NCI-H2196 (cell line): Measurements from ENCODE around the gene HTRA3.

Experiments used
- DNase-seq: peaks from one replicate; lab custom pipeline; 2025; ENCODE audit not compliant: unreplicated experiment; lab: John Stamatoyannopoulos, UW

Gene HTRA3

DNA sequence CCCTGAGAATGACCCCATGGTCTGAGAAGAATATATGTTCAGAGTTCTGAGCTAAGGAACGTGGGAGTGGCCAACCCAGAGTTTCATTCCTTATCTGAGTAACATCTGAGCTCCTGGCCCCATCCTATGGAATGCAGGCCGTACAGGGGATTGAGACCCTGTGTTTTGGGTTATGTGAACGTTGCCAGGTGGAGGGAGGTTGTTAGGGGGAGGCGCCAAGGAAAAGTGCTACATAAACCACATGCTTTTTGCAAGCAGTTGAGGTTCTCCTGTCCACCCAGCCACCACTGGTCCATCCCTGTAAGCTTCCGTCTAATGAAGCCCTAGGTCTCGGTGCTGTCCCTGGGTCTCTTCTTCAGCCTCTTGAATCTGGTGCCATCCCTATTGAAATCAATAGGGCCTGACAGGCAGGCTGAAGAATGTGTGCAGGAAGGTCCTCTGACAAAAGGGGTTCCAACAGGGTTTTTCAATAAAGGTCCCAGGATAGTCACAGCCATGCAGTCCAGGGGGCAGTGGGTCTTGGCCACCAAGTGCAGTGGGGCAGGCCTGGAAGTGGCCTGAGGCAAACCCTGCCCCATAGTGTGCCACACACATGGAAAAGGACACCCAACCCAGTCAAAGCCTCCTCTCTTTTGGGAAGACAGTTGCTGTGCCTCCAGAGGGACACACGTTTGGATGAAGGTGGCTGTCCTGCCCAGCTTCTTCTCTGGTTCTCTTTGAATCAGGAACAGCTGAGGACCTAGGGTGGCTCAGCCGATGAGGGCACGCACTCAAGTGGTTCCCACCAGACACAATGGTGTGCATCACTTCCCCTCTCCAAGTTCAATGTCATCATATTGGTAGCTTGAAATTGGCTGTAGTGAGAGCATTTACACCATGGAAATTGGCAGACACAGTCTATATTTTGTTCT, 53.5 kb downstream of the HTRA3 start:
- DNase-seq = no peak

DNA sequence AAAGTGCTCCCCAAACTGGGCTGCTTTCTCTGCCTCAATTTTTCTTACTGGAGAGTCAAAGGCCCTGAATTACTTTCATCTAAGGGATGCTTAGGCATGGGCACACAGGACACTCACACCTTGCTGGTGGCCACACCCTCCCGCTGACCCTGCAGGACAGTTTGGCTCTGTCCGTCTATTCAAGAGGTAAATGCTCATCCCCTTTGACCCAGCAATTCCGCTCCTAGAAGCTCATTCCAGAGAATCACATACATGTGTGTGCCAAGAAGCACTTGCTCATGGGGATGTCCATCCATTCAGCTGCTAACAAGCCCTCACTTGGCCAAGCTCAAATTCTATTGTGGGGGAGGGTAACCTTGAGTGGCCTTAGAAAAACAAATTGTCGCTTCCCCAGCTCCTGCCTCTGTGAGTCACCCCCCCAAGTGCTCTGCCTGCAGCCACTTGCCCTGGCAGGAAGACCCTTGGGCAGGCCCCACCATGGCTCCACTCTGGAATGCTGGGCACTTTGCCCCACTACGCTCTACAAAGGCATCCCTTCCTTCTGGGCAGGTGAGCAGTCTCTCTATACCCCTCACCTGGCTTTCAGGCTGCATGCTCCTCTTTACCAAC, 54.5 kb downstream of the HTRA3 start:
- DNase-seq = no peak

DNA sequence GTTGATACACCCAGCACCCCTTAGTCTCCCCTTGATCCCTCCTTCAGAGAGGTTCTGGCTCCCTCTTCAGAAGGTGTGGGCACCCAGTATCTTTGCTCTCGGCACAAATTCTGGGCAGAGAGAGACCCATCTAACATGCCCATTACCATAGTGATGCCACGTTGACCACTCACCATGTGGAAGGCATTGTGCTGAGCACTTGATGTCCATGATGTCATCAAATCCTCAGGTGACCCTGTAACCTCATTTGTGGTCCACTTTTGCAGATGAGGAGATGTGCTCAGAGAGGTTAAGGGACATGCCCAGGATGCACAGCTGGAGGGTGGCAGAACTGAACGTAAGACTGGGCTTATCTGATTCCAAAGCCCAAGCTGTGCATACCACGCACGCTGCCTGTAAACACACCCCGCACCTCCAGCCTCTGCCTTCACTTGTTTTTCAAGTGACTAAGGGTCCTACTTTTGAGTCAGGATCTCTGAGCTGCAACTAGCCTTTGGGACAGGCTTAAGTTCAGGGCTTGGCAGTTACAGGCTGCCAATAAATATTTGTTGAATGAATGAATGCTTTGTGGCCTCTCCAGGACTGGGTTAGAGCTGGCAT, 55.2 kb downstream of the HTRA3 start:
- DNase-seq = no peak

DNA sequence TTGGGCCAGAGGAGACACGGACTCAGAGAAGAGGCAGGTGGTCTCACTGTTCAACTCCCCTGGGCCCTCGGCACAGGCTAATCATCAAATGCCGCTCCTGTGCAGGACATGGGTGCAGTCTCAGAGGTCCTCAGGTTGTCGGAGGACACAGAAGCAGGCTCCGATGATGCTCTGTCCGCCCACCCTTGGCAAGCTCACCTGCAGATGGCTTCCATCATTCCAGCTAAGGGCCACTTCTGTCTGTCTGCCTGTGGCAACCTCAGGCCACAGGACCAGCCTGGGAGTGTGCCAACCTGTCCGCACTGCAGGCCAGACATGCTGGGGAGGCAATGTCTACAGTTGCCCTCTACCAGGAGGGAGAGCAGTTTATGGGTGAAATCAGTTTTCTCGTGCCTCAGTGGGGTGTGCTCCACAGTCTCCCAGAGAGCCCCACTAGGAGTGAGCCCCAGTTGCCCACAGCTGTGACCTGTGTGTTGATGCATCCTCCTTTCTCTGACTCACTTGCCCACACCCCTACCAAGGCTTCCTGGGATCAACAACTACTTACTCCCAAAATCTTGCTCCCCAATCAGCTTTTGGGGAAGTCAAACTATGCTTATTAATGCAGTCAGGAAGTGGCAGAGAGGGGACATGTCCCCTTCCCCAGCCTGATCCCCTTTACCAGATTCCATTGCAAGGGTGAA, 55.9 kb downstream of the HTRA3 start:
- DNase-seq = no peak

DNA sequence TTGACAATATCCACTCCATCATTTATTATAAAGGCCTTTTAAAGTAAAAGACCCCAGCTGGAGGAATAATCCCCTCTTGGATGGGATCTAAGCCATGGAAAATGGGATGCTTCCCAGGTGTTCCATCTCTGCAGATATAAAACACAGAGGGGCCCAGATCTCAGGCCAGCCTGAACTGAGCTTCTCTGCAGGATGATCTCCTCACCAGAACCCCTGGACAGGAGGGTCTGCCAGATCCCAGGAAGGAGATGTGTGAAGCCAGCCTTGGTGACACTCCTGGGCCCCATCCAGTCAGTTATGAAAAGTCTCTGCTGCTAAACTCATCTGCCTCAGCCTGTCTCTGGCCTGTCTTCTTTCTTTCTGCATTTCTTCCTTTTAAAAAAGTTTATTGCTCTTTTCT, 56.7 kb downstream of the HTRA3 start:
- no peak for DNase-seq

DNA sequence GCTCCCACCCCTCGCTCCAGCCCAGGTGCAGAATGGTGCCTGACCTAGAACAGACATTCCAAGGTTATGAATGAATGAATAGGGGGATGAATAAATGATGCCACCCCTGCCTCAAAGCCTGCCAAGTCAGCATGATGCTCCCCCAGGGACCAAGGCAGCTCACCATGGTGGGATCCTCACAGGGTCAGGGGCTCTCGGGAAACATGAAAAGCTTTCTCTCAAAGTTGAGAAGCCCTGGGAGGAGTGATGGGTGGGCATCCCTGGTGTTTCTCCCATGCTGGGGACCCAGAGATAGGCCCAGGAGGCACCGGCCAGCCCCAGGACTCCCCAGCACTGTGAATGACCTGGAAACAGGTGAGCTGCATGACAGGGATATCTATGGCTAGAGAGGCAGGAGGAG, 58.9 kb downstream of the HTRA3 start:
- no peak for DNase-seq

DNA sequence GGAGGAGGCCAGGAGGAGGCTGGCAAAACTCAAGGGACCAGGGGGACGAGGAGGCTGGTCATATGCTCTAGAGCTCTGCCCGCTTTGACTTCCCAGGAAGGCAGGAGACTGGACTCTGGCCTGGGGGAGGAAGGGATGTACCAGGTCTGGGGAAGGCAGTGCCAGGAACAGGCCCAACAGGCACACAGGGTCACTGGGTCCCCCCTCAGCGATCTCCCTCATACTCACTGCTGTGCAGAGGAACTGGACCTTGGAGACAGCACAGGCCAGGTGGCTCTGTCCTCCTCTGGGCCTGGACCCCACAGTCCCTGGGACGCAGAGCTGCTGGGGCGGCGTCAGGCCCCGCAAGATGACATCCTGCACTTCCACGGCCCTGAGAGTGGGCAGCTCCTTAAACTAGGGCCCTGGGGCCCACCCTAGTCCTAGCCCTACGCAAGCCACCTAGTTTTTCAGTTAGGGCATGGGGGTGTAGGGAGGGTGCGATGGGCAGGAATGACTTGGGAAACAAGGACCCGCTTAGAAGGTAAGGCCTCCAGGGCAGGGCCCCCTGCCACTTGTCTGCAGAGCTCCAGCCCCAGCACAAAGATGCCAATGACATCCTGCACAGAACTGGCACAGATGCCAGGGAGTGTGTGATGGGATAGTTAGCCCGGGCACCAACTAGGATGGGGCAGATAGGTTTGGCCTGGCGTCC, 59.5 kb downstream of the HTRA3 start:
- DNase-seq = no peak

DNA sequence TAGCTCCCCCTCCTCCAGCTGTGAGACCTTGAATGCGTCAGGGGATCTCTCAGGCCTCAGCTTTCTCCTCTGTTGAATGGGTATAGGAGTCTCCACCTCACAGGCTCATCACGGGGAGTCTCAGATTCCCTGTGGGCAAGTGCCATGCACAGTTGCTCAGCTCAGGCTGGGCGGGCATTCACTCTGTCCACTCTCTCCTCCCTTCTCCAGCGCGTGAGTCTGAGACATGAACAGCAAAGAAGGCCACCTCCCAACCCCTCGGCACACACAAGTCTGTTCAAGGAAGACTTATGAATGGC, 60.0 kb downstream of the HTRA3 start:
- DNase-seq = no peak

DNA sequence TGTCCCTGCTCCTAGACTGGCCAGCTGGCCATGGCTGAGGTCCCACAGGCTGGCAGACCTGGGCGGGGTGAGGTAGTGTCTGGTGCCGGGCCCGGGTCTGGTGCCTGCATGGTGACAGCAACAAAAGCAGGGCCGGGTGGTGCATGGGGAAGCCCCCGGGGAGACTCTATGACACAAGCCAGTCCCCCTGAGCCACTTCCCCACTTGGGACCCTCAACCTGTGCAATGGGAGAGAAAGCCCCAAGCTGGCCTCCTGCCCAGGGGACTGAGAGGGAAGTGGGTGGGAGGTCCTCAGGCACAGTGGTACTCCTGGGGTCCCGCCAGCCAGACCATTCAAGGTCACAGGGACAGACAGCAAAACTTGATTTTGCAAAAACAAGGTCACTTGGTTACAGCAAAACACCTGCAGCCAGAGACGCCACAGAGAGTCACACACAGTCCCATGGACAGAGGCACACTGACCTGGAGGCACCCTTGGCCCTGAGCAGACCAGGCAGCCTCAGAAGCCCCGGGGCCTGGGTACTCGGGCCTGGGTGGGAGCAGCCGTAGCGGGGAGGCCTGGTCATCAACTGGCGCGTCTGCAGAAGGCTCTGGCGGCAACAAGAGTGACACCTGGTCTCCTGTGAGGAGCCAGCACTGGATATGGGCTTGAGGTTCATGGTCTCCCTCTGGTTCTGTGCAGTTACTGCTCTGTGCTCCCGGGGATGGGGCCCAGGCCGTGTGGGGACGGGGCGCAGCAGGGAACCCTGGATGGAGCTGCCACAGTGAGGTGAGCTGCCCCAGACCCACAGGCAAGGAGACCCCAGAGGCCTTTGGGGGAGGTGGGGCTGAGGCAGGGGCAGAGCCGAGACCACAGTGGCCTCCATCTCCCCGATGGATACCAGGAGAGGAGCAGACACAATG, 60.6 kb downstream of the HTRA3 start:
- no peak for DNase-seq

DNA sequence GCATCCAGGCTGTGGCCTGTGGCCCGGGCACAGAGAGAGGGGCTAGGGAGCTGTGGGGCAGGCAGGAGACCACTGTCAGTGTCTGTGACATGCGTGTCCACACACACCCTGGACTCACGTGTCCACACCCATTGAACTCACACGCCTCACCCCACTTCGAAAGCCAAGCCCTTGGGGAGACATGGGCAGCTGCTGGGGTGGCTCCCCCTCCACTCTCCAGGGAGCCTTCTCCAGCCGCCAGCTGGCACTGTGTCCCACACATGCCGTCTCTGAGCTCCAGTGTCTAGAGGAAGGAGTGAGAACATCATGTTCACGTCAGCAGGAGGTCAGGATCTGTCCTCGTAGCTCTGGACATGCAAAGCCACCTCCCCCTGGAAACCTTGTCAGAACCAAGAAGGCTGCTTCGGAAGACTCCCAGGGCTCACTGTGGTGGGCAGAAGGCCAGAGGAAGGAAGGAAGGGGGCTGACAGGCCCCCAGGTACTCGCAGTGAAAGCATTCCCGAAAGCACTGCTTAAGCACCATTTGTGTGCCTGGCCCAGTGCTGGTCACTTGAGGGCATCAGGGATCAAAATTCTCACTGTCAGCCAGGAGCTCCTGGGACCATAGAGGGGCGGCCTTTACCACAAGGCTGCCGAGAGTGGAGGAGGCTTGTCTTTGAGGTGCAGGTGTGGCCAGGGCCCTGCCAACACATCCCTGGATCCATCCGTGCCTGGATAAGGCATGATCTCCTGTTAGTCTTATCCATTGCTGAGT, 61.4 kb downstream of the HTRA3 start:
- no peak for DNase-seq

DNA sequence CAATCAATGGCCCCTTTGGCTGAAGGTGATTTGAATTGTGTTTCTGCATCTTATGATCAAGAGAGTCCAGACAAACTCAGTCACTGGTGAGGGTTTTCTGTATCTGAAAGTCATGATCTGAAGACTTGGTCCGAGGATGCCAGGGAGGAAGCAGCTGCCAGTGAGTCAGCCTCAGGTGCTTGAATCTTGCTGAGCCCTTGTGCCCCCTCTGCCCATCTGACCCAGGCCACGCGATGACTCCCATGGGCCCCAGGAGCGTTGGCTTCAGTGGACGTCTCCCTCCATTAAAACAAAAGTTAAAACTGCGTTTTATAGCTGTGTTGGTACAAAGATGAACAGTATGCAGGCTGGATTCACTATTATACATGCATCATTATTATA, 62.0 kb downstream of the HTRA3 start:
- no peak for DNase-seq

DNA sequence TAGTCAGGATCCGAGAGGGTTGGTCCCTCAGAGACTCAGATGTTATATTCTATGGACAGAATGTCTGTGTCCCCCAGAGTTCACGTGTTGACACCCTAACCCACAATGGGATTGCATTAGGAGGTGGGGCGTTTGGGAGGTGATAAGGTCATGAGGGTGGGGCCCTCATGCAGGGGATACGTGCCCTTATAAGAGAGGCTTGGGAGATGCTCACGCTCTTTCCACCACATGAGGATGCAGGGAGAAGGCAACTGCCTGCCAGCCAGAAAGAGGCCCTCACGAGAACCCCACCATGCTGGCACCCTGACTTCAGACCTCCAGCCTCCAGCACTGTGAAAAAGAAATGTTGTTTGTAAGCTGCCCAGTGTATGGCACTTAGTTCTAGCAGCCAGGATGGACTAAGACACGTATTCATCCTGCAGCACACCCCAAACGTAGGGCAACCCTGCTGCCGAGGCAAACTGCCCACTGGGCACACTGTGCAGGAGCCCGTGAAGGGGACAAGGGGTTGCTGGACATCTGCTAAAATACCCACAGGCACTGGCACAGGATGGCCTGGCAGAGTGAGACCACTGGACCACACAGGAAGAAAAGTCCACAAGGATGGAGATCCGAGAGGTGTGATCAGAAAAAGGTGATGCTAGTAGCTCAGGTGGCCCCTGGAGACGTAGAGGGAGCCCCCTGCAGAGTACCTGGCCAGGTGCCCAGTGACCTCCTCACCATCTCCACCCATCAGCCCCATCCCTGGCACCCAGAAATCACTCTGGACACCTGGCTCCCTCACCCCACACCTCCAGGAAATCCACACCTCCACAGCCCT, 62.7 kb downstream of the HTRA3 start:
- DNase-seq = no peak

DNA sequence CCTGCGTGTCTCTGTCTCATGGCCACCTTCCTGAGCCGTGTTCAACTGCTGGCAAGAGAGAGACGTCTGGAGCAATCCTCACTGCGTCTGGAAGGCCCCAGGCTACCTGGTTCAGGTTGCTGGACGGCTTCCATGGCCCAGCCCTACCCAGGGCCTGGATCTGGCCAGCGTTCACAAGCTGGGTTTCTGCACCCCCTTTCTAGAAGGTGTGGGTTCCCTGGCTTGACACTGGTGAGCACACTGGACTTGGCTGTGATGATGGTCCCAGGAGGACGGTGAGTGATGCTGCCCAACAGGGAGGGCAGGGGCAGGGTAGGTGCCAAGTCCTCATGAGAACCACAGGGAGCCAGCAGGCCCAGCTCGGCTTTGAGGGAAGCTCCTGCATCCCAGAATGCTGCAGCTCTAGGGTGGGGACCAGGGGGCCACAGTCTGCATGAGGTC, 63.4 kb downstream of the HTRA3 start:
- DNase-seq = no peak

DNA sequence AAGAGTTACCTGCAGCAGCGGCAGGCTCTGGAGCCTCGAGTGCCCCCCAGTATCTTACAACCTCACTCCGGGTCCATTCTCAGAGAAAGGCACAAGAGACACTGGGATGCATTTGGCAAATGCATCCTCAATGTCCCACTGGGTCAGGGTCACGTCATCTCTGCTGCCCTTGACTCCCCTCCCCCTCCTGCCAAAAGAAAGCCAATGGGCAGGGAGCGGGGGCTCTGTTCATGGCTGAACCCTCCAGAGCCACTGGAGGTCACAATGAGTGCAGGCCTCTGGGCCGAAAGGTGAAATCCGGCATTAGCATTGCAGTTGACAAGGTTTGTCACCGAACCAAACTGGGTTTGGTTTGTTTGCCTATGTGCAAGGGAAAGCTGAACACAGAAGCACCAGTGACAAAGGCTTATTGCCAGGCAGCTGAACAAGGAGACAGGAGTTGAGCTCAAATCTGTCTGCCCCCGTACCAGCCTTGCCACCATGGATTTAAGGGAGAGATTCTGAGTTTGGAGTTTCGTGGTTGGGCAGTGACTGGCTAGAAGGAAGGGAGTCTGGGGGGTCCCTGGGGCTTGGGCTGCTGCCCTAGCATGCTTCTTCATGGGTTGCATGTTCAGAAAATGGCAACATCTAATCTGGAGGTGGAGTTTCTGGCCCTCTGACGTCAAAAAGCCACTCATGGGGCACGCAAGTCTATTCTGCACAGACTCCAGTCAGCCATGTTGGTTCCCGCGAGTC, 64.3 kb downstream of the HTRA3 start:
- no peak for DNase-seq

DNA sequence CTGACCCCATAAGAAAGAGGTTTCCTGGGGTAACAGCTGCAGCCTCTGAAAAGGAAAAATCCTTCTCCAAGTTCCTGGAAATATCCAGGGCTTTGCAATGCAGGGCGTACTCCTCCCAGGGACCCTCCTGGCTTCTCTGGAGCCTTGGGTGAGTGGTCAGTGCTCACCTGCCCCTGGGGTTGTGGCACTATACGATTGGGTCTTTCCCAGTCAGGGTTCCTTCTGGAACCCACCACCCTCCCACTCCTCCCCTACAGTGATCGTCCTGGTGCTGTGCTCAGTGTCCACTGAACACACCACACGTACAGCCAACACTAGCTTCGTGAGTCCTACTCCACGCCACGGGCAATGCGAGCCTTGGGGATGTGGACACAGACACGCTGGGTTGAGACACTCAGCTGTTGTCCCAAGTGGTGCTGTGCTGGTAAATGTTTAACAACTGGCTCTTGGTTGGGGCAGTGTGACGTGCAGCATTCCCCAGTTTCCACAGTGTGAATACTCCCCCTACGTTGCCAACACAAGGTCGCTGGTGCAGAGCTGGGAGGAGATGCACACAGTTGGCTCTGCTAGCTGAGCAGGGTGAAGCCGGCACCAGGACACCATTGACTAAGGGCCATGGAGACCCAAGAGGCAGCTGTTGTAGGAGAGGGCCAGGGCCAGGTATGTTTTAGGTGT, 65.4 kb downstream of the HTRA3 start:
- no peak for DNase-seq

DNA sequence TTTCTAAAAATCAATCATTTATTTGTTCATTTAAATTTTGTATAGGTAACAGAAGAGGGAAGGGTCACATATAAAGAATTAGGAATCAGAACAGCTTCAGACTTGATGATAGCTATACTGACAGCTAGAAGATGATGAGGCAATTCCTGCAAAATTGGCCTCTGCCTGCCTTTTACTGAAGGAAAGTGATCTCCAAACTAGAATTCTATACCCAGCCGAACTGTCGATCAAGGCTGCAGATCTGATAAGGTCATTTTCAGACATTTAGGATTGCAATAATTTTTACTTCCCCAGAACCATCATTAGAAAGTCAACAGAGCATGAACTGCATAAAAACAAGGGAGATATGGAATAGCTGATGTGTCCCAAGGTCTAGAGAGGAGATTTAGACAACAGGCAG, 66.3 kb downstream of the HTRA3 start:
- DNase-seq = no peak

DNA sequence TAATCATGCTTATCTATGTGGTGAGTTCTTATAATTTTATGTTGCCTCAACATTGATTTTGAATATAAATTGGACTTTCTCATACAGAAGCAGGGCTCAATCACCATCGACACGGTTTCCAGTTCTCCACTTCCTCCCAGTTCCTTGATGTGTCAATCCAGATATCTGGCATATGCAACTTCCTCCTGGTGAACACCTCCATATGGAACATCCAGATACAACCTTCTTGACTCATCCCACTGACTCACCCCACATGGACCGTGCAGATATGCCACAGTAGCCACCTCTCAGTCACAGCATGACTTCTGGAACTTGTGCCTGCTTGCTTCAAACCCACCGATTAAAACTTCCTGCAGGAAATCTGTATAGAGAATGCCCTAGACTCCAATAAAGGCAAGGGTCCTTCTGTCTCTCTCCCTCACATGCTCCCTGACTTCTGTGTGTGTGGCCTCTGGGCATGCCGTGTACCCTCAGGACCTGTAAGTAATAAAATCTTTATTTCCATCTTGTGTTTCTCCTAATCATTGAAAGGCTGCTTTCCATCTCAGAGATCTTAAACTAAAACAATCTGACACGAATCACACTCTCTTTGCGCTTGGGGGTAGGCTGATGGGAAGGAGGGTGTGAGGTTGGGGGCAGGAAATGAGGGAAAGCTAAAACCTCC, 67.0 kb downstream of the HTRA3 start:
- no peak for DNase-seq
